ENCODE measurements around the gene UGT1A4.
"Not testable (repeated sequence)": the region's sequence is repeated elsewhere in the genome, so short reads cannot be mapped to it uniquely, and the experiment has no call there.

The UGT1A4 gene

DNA sequence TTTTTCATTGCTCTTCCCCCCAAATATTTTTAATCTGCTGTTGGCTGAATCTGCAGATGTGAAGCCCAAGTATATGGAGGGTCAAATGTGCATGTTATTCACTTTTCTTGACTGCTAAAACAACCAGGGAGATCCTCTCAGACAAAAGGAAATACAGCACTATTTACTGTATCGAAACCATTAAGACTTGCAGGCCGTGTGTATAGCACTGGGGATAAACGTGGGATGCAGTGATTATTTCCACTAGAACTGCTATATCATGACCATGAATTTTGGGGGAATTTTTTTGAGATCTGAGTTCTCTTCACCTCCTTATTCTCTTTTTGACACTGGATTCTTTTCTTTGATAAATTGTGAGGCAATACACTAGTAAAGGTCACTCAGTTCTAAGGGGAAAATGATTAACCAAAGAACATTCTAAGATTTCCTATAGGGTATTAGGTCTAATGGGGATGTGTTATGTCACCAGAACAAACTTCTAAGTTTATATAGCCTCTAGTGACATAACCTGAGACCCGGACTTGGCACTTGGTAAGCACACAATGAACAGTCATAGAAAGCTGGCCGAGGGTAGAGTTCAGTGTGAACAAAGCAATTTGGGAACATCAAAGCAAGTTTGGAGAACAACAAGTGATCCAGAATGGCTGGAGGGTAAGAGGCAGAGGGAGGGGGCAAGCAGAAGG lies 26.7 kb downstream of the UGT1A4 start:
- H3K27ac ChIP-seq, result no peak overlapping the region
- no peak overlapping the region for H3K4me3 ChIP-seq

DNA sequence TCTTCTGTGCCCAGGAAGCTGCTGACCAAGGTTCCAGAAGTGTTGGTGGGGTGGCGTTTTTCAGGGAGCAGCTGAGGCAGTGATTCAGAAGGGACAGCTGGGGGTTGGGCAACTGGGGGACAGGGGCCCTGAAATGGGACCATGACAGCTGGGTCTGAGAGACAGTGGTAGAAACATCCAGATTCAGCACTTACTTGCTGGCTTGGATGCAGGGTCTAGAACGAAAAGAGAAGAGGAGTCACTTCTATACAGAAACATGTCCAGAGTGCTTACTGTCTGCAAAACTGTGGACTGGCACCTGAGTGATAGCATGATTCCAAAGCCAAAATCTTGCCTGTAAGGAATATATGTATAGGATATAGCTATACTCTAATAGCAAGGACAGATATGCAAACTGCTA lies 27.3 kb downstream of the UGT1A4 start:
- not testable (repeated sequence) for H3K4me3 ChIP-seq, H3K27ac ChIP-seq

DNA sequence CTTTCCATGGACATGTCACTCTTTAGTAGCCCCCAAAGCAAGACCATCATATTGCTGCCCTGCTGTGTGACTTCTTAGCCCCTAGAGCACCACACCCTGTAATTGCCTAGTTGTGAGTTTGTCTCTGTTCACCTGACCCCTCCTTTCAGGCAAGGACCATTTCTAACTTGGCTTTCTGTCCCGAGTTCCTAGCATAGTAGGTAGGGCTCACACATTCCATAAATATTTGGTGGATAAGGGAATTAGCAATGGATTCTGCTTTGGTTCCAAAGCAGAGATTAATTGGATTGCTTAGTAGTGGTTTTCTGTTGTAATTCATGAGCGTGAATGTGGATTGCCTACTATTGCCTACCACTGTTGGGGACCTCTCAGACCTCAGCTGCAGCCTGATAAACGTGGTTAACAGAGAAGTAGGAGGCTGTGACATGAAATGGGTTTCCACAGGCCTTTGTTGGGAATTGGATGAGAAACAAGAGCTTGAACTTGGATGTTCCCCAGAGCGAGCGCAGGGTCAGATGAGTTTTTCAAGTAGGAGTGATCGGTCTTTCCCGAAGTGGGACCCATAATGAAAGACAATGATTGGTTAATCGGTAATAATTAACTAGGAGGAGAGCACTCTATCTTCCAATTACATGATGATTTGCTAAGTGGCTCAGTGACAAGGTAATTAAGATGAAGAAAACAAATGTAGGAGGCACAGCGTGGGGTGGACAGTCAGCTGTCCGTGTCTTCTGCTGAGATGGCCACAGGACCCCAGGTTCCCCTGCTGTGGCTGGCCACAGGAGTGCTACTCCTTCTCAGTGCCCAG lies 28.1 kb downstream of the UGT1A4 start:
- no peak overlapping the region for H3K27ac ChIP-seq
- no peak overlapping the region for H3K4me3 ChIP-seq

DNA sequence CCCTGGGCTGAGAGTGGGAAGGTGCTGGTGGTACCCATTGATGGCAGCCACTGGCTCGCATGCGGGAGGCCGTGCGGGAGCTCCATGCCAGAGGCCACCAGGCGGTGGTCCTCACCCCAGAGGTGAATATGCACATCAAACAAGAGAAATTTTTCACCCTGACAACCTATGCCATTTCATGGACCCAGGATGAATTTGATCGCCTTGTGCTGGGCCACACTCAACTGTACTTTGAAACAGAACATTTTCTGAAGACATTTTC lies 28.7 kb downstream of the UGT1A4 start:
- Histone ChIP-seq H3K27ac (no peak overlapping the region), H3K4me3 (no peak overlapping the region)

DNA sequence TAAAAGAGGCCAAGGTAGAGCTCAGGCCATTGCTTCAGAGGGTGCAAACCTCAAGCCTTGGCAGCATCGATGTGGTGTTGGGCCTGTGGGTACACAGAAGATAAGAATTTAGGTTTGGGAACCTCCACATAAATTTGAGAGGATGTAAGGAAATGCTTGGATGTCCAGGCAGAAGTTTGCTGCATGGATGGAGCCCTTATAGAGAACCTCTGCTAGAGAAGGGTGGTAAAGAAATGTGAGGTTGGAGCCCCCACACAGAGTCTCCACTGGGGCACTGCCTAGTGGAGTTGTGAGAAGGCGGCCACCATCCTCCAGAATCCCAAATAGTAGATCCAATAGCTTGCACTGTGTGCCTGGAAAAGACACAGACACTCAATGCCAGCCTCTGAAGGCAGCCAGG lies 32.2 kb downstream of the UGT1A4 start:
- H3K27ac ChIP-seq, H3K4me3 ChIP-seq: not testable (repeated sequence)

DNA sequence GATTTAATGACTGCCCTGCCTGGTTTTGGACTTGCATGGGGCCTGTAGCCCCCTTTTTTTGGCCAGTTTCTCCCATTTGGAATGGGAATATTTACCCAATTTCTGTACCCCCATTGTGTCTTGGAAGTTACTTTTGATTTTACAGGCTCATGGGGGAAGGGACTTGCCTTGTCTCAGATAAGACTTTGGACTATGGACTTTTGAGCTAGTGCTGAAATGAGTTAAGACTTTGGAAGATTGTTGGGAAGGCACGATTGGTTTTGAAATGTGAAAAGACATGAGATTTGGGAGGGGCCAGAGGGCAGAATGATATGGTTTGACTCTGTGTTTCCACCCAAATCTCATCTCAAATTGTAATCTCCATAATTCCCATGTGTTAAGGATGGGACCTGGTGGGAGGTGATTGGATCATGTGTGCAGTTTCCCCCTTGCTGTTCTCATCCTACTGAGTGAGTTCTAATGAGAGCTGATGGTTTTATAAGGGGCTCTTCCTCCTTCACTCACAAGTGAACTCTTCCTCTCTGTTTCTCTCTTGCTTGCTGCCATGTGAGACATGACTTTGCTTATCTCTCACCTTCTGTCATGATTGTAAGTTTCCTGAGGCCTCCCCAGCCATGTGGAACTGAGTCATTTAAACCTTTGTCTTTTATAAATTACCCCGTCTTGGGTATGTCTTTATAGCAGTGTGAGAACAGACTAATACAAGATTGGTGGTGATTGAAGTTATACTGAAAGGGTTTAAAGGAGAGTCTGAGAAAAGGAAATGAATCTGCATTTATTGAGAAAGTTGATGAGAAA lies 32.9 kb downstream of the UGT1A4 start:
- not testable (repeated sequence) for H3K4me3 ChIP-seq, H3K27ac ChIP-seq

DNA sequence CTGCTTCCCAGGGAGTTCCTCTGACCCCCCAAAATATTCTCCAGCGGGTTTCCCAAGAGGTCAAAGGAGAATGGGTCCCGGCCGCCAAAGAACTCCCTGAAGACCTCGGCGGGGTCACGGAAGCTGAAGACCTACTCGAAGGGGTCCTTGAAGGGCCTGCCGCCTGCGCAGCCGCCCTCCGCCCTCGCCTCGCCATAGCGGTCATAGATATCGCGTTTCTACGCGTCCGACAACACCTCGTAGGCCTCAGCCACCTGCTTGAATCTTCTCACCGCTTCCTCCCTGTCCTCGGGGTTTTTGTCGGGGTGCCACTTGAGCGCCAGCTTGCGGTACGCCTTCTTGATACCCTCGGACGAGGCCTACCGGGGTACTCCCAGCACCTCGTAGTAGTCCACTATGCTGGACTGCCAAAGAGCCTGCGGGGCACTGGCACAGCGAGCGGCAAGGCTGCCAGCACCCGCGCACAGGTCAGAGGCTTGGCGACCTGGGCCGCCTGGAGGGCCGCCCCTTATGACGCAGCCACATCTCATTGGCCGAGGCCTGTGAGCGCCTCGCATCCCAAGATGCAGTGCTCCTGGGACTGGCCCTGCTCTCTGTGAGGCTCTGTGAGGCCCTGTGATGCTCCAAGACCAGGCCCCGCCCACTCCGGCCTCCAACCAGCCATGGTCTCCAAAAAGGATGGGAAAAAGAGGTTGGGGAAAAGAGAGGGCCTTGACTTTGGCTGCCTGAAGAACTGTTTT lies 36.5 kb downstream of the UGT1A4 start:
- no peak overlapping the region for H3K4me3 ChIP-seq
- no peak overlapping the region for H3K27ac ChIP-seq

DNA sequence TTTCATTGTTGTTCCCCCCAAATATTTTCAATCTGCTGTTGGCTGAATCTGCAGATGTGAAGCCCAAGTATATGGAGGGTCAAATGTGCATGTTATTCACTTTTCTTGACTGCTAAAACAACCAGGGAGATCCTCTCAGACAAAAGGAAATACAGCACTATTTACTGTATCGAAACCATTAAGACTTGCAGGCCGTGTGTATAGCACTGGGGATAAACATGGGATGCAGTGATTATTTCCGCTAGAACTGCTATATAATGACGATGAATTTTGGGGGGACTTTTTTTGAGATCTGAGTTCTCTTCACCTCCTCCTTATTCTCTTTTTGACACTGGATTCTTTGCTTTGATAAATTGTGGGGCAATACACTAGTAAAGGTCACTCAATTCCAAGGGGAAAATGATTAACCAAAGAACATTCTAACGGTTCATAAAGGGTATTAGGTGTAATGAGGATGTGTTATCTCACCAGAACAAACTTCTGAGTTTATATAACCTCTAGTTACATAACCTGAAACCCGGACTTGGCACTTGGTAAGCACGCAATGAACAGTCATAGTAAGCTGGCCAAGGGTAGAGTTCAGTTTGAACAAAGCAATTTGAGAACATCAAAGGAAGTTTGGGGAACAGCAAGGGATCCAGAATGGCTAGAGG lies 38.0 kb downstream of the UGT1A4 start:
- Histone ChIP-seq H3K27ac (no peak overlapping the region), H3K4me3 (no peak overlapping the region)

DNA sequence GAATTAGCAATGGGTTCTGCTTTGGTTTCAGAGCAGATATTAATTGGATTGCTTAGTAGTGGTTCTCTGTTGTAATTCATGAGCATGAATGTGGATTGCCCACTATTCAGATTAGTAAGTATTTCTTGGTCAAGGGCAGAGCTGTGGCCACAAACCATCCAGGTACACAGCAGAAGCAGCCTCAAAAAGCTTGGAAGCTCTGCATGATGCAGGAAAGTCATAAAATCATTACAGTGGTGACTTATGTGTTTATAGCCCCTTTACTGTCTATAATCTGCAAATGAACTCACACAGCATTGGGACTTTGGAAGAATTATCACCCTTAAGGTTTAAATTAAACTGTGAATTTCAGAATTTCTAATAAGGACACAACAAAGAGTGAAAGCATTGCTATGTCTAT lies 39.6 kb downstream of the UGT1A4 start:
- Histone ChIP-seq H3K27ac (no peak overlapping the region), H3K4me3 (no peak overlapping the region)

DNA sequence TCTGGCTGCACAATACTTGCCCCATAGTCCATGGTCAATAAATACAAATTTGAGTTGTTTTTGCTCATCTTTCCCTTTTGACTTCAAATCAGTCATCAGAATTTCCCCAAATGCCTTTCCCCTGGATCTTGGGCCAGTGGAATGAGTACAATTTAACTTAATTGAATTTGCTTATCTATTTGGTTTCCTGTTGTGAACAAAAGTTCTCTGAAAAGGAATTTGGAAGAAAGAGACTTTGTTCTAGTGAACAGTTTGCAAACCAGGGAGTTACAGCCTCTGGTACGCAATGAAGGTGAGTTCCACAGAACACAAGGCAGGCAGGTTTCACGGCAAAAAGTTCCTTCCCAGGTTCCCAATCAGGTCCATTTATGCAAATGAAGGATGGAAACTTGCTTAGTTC lies 40.3 kb downstream of the UGT1A4 start:
- H3K4me3 ChIP-seq, result no peak overlapping the region
- H3K27ac ChIP-seq, result no peak overlapping the region

DNA sequence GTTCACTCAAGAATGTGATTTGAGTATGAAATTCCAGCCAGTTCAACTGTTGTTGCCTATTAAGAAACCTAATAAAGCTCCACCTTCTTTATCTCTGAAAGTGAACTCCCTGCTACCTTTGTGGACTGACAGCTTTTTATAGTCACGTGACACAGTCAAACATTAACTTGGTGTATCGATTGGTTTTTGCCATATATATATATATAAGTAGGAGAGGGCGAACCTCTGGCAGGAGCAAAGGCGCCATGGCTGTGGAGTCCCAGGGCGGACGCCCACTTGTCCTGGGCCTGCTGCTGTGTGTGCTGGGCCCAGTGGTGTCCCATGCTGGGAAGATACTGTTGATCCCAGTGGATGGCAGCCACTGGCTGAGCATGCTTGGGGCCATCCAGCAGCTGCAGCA lies 41.5 kb downstream of the UGT1A4 start, which contains the start of gene UGT1A1:
Gene UGT1A1 (plus strand): TSS at position 228 of the 400 bp plus-strand sequence. CDS start 18 bp downstream, at position 246.
- Histone ChIP-seq H3K27ac (no peak within 1 kb of the TSS), H3K4me3 (no peak within 1 kb of the TSS)

DNA sequence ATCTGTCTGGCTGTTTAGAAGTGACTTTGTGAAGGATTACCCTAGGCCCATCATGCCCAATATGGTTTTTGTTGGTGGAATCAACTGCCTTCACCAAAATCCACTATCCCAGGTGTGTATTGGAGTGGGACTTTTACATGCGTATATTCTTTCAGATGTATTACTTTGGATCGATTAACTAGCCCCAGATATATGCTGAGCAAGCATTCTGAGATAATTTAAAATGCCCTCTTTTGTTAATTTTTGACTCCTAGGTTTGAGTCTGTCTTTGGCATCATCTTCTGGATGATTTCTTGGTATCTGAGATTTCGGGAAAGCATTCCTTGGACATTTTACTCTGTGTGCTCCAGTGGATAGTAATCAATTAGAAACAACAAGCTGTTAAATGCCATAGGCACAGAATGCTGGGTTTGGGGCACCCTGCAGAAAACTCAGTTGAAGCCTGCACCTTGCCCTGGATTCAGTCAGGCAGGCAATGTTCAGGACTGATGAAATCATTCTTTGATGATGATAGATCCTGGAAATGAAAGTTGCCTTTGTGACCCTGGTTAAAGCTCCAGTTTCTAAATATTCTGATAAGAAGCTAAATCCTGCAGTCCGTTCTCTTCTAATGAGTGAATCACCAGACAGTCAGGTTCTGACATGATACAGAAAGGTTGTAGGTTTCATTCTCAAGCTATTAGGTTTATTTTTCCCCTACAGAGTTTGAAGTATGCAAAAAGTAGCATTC lies 42.7 kb downstream of the UGT1A4 start:
- no peak overlapping the region for H3K27ac ChIP-seq
- no peak overlapping the region for H3K4me3 ChIP-seq

DNA sequence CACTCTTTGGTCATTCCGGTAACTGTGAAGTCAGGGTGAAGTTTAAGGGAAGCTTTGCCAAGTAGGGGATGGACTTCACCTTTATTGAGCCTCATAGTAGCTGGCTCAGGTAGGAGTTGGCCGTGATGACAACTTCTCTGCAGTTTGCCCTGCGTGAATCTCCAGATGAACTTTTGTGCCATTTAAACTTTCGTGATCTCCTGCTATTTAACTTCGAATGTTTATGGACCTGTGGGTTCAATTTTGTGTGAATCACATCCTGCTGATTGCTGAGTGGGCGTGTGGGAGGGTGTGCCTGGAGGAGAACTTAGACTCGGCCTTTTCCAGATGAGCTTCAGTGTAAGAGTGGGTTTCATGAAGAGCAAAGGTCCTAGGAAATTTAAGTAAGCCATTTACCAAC lies 45.7 kb downstream of the UGT1A4 start:
- Histone ChIP-seq H3K4me3 (no peak overlapping the region), H3K27ac (no peak overlapping the region)

DNA sequence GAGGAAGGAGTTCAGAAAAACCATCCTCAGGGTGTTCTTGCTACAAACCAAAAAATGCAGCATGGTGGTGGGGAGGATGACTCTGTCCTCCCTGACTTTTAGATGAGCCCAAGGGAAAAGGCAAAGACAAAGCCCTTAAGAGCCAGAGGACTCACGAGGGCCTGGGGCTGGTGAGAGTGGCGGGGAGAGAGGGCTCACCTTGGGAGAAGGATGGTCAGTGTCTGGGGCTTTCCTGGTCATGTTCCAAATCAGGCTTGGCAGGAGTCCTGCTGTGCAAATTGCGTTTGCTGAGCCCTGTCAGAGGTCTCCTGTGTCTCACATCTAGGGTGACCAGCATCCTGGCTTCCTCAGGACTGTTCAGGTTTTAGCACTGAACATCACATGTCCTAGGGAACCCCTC lies 46.2 kb downstream of the UGT1A4 start:
- H3K27ac ChIP-seq, result no peak overlapping the region

DNA sequence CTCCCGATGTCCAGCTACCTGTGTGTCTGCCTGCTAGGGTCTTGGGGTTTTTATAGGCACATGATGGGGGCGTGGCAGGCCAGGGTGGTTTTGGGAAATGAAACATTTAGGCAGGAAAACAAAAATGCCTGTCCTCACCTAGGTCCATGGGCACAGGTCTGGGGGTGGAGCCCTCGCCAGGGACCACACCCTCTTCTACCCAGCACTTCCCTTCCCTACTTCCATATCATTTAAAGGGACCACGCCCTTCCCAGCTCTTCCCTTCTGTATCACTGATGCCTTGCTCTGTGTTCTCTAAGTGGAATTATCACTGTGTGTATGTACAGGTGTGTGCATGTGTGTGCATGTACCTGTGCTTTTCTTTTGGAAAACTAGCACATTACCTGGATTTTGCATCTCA lies 47.9 kb downstream of the UGT1A4 start:
- Histone ChIP-seq H3K27ac (no peak overlapping the region), H3K4me3 (no peak overlapping the region)

More for the DNA sequence above, 46.2 kb downstream of the UGT1A4 start:
- H3K4me3 ChIP-seq, result no peak overlapping the region

DNA sequence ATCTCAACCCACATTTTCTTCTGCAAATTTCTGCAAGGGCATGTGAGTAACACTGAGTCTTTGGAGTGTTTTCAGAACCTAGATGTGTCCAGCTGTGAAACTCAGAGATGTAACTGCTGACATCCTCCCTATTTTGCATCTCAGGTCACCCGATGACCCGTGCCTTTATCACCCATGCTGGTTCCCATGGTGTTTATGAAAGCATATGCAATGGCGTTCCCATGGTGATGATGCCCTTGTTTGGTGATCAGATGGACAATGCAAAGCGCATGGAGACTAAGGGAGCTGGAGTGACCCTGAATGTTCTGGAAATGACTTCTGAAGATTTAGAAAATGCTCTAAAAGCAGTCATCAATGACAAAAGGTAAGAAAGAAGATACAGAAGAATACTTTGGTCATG lies 49.5 kb downstream of the UGT1A4 start:
- Histone ChIP-seq H3K4me3 (no peak overlapping the region), H3K27ac (no peak overlapping the region)

DNA sequence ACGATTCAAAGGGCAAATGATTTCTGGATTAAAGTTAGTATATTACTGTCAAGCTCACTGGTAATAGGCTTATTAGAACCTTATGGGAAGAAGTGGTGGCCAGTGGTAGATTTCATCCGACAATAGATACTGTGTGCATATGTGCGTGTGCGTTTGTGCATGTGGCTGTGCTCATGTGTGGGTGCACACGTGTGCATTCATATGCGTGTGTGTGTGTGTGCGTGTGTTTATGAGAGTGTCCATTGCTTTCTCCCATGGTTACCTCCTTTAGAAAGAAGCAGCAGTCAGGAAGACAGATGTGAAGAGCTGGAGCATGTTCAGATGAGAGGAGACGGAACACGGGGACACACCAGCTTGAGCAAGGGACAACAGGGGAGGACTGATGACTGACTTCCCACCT lies 50.7 kb downstream of the UGT1A4 start:
- H3K27ac ChIP-seq, result no peak overlapping the region

DNA sequence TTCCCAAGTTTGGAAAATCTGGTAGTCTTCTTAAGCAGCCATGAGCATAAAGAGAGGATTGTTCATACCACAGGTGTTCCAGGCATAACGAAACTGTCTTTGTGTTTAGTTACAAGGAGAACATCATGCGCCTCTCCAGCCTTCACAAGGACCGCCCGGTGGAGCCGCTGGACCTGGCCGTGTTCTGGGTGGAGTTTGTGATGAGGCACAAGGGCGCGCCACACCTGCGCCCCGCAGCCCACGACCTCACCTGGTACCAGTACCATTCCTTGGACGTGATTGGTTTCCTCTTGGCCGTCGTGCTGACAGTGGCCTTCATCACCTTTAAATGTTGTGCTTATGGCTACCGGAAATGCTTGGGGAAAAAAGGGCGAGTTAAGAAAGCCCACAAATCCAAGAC lies 53.6 kb downstream of the UGT1A4 start:
- no peak overlapping the region for H3K4me3 ChIP-seq

More for the DNA sequence above, 50.7 kb downstream of the UGT1A4 start:
- no peak overlapping the region for H3K4me3 ChIP-seq

DNA sequence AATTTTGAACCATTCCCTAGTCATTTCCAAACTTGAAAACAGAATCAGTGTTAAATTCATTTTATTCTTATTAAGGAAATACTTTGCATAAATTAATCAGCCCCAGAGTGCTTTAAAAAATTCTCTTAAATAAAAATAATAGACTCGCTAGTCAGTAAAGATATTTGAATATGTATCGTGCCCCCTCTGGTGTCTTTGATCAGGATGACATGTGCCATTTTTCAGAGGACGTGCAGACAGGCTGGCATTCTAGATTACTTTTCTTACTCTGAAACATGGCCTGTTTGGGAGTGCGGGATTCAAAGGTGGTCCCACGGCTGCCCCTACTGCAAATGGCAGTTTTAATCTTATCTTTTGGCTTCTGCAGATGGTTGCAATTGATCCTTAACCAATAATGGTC lies 54.0 kb downstream of the UGT1A4 start:
- Histone ChIP-seq H3K4me3 (no peak overlapping the region), H3K27ac (no peak overlapping the region)

More for the DNA sequence above, 53.6 kb downstream of the UGT1A4 start:
- no peak overlapping the region for H3K27ac ChIP-seq
